Ishikawa (cell line): ENCODE results near the gene CDH18.

ENCODE experiments used
- CEBPB ChIP-seq: IDR thresholded peaks from 2 replicates; pipeline ENCODE4 v1.6.1; 2012
- CREB1 ChIP-seq: IDR thresholded peaks from 2 replicates; pipeline ENCODE4 v1.6.1; 2012; ENCODE audit warnings: low read depth
- EGR1 ChIP-seq: IDR thresholded peaks from 2 replicates; pipeline ENCODE4 v1.6.1; 2012
- EP300 ChIP-seq: IDR thresholded peaks from 2 replicates; pipeline ENCODE4 v1.6.1; 2012; ENCODE audit warnings: borderline replicate concordance
- FOXM1 ChIP-seq: IDR thresholded peaks from 2 replicates; pipeline ENCODE4 v1.6.1; 2012; ENCODE audit warnings: low read depth, borderline replicate concordance
- NFIC ChIP-seq: IDR thresholded peaks from 2 replicates; pipeline ENCODE4 v1.6.1; 2012
- RAD21 ChIP-seq: IDR thresholded peaks from 2 replicates; pipeline ENCODE4 v1.6.1; 2012; ENCODE audit warnings: low read depth
- TAF1 ChIP-seq: IDR thresholded peaks from 2 replicates; pipeline ENCODE4 v1.6.1; 2012; ENCODE audit warnings: low read depth, mild to moderate bottlenecking
- TCF12 ChIP-seq: IDR thresholded peaks from 2 replicates; pipeline ENCODE4 v1.6.1; 2012; ENCODE audit warnings: low read depth
- TEAD4 ChIP-seq: IDR thresholded peaks from 2 replicates; pipeline ENCODE4 v1.6.1; 2012
- YY1 ChIP-seq: IDR thresholded peaks from 2 replicates; pipeline ENCODE4 v1.6.1; 2012; ENCODE audit warnings: low read depth
- ZBTB7A ChIP-seq: IDR thresholded peaks from 2 replicates; pipeline ENCODE4 v1.6.1; 2012; ENCODE audit warnings: low read depth
- TF ChIP-seq, protein P1 (sequence below): IDR thresholded peaks from 2 replicates; pipeline ENCODE4 v1.6.1; 2012
- TF ChIP-seq, protein P2 (sequence below): IDR thresholded peaks from 2 replicates; pipeline ENCODE4 v1.6.1; 2012; ENCODE audit warnings: low read depth, mild to moderate bottlenecking
- TF ChIP-seq, protein P3 (sequence below): IDR thresholded peaks from 2 replicates; pipeline ENCODE4 v1.6.1; 2012

CDH18 gene

DNA sequence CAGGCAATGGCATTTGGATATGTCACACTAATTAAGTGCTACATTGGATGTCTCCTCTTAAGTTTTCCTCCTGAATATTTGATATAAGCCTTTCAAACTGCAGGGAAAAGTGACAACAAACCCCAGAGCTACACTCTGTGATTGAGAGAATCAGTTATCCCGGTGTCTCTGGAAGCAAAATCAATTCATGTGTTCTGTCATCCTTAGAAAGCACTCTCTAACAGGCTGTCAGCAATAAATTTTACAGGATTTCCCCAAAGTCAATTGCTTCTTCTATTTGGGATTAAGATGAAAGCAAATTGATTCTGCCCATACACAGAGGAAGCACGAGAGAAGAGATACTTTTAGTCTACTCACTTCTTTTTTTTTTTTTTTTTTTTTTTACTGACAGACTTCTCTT is 332.4 kb downstream of the CDH18 start:
- TF ChIP-seq TAF1 (no peak), TCF12 (no peak), TEAD4 (no peak), EP300 (no peak), CEBPB (no peak), NFIC (no peak), YY1 (no peak)
- TF ChIP-seq, protein P1, sequence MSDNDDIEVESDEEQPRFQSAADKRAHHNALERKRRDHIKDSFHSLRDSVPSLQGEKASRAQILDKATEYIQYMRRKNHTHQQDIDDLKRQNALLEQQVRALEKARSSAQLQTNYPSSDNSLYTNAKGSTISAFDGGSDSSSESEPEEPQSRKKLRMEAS = no peak

DNA sequence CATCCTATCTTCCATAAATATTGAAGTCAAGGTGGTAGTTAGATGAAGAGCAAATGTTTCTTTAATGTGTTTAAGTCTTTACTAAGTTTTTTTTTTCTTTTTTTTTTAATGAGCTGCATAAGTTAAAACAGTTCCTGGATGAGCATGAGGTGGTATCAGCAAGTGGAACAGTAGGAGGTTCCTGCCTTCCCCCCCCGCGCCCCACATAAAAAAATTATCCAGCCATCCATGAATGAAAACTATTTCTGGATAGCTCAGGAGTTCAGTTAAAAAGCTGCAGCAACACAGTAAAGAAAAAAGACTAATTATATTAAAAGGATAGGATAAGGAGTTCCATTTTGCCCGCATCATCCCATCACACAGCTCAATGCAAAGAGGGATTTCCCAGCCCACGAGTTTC is 349.5 kb downstream of the CDH18 start:
- no peak for TF ChIP-seq RAD21

DNA sequence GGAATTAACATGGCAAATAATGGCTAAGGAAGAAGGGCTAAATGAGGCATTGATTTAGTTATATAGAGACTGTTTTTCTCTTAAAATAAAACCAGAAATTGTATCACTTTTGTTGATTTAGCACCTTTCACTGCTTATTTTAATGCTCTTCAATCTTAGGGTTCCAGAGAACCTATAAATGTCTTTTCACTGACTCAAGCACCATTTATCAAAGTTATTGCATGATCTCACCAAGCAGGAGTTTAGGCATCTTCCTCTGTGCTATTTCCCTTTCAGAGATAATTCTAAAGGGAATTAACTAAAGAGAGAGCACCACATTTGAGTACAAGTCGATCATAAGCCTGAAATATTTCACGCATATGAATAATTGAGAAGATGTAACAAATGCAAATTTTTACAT is 357.1 kb downstream of the CDH18 start:
- no peak for TF ChIP-seq FOXM1
- no peak for TF ChIP-seq TEAD4
- TF ChIP-seq CREB1 = no peak
- TF ChIP-seq EGR1 = no peak
- TF ChIP-seq, protein P1 = no peak
- TF ChIP-seq, protein P2, sequence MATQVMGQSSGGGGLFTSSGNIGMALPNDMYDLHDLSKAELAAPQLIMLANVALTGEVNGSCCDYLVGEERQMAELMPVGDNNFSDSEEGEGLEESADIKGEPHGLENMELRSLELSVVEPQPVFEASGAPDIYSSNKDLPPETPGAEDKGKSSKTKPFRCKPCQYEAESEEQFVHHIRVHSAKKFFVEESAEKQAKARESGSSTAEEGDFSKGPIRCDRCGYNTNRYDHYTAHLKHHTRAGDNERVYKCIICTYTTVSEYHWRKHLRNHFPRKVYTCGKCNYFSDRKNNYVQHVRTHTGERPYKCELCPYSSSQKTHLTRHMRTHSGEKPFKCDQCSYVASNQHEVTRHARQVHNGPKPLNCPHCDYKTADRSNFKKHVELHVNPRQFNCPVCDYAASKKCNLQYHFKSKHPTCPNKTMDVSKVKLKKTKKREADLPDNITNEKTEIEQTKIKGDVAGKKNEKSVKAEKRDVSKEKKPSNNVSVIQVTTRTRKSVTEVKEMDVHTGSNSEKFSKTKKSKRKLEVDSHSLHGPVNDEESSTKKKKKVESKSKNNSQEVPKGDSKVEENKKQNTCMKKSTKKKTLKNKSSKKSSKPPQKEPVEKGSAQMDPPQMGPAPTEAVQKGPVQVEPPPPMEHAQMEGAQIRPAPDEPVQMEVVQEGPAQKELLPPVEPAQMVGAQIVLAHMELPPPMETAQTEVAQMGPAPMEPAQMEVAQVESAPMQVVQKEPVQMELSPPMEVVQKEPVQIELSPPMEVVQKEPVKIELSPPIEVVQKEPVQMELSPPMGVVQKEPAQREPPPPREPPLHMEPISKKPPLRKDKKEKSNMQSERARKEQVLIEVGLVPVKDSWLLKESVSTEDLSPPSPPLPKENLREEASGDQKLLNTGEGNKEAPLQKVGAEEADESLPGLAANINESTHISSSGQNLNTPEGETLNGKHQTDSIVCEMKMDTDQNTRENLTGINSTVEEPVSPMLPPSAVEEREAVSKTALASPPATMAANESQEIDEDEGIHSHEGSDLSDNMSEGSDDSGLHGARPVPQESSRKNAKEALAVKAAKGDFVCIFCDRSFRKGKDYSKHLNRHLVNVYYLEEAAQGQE = no peak
- TF ChIP-seq, protein P3, sequence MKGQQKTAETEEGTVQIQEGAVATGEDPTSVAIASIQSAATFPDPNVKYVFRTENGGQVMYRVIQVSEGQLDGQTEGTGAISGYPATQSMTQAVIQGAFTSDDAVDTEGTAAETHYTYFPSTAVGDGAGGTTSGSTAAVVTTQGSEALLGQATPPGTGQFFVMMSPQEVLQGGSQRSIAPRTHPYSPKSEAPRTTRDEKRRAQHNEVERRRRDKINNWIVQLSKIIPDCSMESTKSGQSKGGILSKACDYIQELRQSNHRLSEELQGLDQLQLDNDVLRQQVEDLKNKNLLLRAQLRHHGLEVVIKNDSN = no peak
- no peak for TF ChIP-seq NFIC
- no peak for TF ChIP-seq EP300
- no peak for TF ChIP-seq ZBTB7A
- no peak for TF ChIP-seq TAF1
- no peak for TF ChIP-seq TCF12
- TF ChIP-seq RAD21 = no peak
- no peak for TF ChIP-seq CEBPB
- no peak for TF ChIP-seq YY1

DNA sequence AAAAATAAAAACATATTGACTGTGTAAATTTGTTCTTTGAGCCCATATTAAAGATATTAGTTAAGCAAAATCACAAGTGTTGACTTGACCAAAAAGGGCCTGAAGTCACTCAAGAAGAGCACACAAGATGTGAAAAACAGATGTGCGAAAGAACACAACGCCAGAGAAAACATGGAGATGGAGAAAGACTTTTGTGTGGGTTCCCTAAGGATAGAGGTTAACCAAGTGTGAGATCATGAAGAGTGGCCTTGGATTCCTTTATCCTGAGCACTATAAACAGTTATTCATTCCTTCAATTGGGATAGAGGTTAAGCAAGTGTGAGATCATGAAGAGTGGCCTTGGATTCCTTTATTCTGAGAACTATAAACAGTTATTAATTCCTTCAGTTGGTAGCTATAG is 361.8 kb downstream of the CDH18 start:
- TF ChIP-seq ZBTB7A (no peak), CREB1 (no peak), NFIC (no peak), EGR1 (no peak), FOXM1 (no peak), TCF12 (no peak), CEBPB (no peak), YY1 (no peak), TAF1 (no peak), TEAD4 (no peak), RAD21 (no peak), EP300 (no peak)
- TF ChIP-seq, protein P3 = no peak
- TF ChIP-seq, protein P2 = no peak
- TF ChIP-seq, protein P1 = no peak

DNA sequence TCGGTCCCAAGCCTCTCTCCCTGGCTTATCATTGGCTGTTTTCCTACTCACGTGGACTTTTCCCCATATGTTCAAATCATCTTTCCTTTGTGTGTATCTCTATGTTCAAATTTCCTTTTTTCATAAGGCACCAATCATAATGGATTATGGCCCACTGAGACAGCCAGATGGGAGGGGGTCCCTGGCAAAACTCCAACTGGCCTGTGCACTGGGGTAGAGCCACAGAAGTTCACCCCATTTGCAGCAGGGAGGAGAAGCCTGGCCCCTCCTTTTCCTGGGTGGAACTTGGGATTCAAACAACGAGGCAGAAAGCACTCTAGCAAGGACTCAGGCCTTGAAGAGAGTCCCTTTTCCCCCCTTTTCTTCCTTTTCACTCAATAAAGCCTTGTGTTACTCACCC is 362.4 kb downstream of the CDH18 start:
- TF ChIP-seq TAF1 = no peak
- TF ChIP-seq FOXM1 = no peak
- TF ChIP-seq YY1 = no peak
- TF ChIP-seq, protein P1 = no peak
- TF ChIP-seq, protein P3 = no peak
- TF ChIP-seq RAD21 = no peak
- TF ChIP-seq ZBTB7A = no peak
- no peak for TF ChIP-seq CEBPB
- TF ChIP-seq, protein P2 = no peak
- TF ChIP-seq EP300 = no peak
- no peak for TF ChIP-seq EGR1
- TF ChIP-seq TEAD4 = no peak
